Naive thymus-derived CD8-positive, alpha-beta T cell (primary cell): ENCODE results near the gene MEST. TPM values are rescaled to one million over a fixed set of nuclear protein-coding genes. Genes with fewer than 3 reads are reported as not detected.
"Not testable (repeated sequence)": the region's sequence is repeated elsewhere in the genome, so short reads cannot be mapped to it uniquely, and the experiment has no call there.

ENCODE experiments used
- ATAC-seq, 2 donors: fragments of 150-1000 bp; cut with Tn5 transposase in 1 of 2; sonication (Bioruptor Pico), chemical (Tn5 transposase) in 1 of 2; 1 replicate in 1 of 2; 2 replicates in 1 of 2; pipeline ENCODE4 v1.10.0; 2021; ENCODE audit warnings: mild to moderate bottlenecking in 2 of 2, moderate library complexity in 2 of 2
- POLR2A ChIA-PET: fragments of 350-600 bp; sonication (Branson Sonifier 250); formaldehyde crosslinking; loops from one replicate; lab custom pipeline; 2021; ENCODE audit warnings: antibody characterized with exemption; lab: Charles Lee
- DNase-seq, 10 donors: peaks; one replicate each; pipeline versions ENCODE4 v3.0.0 to v3.0.0-alpha.2; 2020 to 2022
- H3K27ac Mint-ChIP-seq, 10 donors: one replicate each; pipeline ENCODE4 v1.8.0; 2020 to 2022; ENCODE audit warnings: mild to moderate bottlenecking in 10 of 10, mixed read lengths in 10 of 10, moderate library complexity in 4 of 10, inconsistent platforms in 1 of 10
- H3K27me3 Mint-ChIP-seq, 5 donors: one replicate each; pipeline ENCODE4 v1.8.0; 2021 to 2022; ENCODE audit warnings: mixed read lengths in 5 of 5
- H3K36me3 Mint-ChIP-seq, 3 donors: one replicate each; pipeline ENCODE4 v1.8.0; 2020 to 2022; ENCODE audit warnings: mixed read lengths in 3 of 3, mild to moderate bottlenecking in 2 of 3, inconsistent platforms in 1 of 3
- H3K4me1 Mint-ChIP-seq, 4 donors: one replicate each; pipeline ENCODE4 v1.8.0; 2021 to 2022; ENCODE audit warnings: mixed read lengths in 4 of 4
- H3K4me3 Mint-ChIP-seq, 10 donors: one replicate each; pipeline ENCODE4 v1.8.0; 2020 to 2022; ENCODE audit warnings: mild to moderate bottlenecking in 10 of 10, mixed read lengths in 10 of 10, moderate library complexity in 6 of 10, inconsistent platforms in 1 of 10
- H3K9me3 Mint-ChIP-seq, 9 donors: one replicate each; pipeline ENCODE4 v1.8.0; 2020 to 2022; ENCODE audit warnings: mixed read lengths in 9 of 9, mild to moderate bottlenecking in 3 of 9, inconsistent platforms in 1 of 9, moderate library complexity in 1 of 9
- polyA plus RNA-seq, 3 donors: library from polyadenylated mRNA; unstranded; fragments of 300-500 nt; fragmentation: Illumina TruSeq; gene quantifications; one replicate each; pipeline ENCODE4 v1.2.3, GENCODE V29; 2021
- total RNA-seq, 8 experiments: library from RNA in 2 of 8; stranded (reverse) in 2 of 8; gene quantifications; one replicate each; pipeline ENCODE4 v1.2.3 and lab custom pipeline; 2021 to 2026

The MEST gene
- total and polyA plus RNA-seq, 5 experiments from 2014 or later = 15.9 to 57.4 (median 27.6) TPM

DNA sequence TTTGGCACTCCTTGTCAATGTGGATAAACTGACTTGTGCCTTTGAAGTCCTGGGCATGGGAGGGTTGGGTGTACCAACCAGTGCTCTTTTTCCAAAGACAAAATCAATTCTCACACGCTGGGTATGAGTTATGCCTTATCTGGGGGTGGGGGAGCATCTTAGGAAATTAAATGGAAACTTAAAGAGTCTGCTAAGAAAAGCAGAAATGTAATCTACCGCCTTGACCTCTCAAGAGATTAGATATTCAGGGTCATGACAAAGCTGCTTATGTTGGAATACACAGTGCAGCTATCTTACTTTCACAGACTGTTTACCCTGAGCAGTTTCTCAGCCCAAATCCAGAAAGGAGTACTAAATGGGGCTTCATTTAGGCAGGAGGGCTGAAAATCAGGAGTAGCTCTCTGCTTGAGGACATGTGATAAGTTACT lies 2.6 kb downstream of the MEST start:
- no peak for ATAC-seq
- Mint-ChIP-seq H3K9me3 (peaks cover 0 to 2% (median 0%) of the 10 kb centered on the region in 9 donors), H3K4me1 (peaks cover 19 to 22% (median 21%) of the 10 kb centered on the region in 4 donors), H3K27ac (peak overlapping the region in 1 of 10 donors; percentile 4), H3K4me3 (peak overlapping the region in 1 of 10 donors; percentile 91), H3K36me3 (peaks cover 0 to 37% (median 4%) of the 10 kb centered on the region in 3 donors), H3K27me3 (peaks cover 0 to 16% (median 0%) of the 10 kb centered on the region in 5 donors)
- POLR2A ChIA-PET = no interaction called here
- no peak for DNase-seq

DNA sequence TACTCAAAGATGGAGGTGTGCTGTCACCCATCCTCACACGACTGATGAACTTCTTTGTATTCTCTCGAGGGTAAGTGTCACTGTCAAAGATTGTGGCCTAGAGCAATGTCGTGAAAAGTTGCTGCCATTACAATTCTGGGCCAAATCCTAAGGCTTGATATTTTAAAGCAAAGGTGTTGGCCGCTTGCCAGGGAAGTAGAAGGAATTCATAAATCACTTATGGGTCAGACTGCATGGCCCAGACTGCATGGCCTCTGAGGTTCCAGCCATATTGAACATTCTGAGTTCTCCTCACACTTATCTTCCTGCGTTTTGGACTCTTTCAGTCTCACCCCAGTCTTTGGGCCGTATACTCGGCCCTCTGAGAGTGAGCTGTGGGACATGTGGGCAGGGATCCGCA lies 8.6 kb downstream of the MEST start:
- Mint-ChIP-seq H3K27me3 (no peaks in the 10 kb centered on the region), H3K36me3 (peaks cover 0 to 90% (median 30%) of the 10 kb centered on the region in 3 donors), H3K27ac (peak overlapping the region in 1 of 10 donors; percentile 58), H3K4me1 (peaks cover 0 to 1% (median 0%) of the 10 kb centered on the region in 4 donors), H3K4me3 (no peak overlapping the region), H3K9me3 (no peaks in the 10 kb centered on the region)
- no peak for ATAC-seq
- DNase-seq = no peak
- POLR2A ChIA-PET = no interaction called here

DNA sequence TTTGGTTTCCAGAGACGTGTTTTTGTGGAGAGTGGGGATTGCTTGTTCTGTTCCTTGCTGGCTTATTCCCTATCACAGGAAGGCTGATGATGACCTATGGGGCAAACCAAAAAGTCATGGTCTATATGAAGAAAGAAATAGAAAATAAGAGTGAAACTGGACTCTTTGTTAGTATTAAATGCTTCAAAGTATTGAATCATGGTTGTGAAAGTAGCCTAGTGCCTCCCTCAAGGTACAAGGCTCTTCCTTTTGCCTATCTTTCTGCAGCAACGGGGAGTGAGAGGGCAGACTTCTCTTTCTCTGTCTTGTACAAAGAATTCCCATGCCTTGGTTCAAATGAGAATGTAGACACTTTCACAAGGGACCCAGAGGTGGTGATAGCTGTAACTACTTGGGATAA lies 9.0 kb downstream of the MEST start:
- H3K9me3 Mint-ChIP-seq = no peaks in the 10 kb centered on the region
- DNase-seq (no peak), ATAC-seq (no peak)
- POLR2A ChIA-PET = no interaction called here
- H3K27ac Mint-ChIP-seq = peak overlapping the region in 1 of 10 donors; percentile 58
- peaks cover 0 to 90% (median 30%) of the 10 kb centered on the region in 3 donors for H3K36me3 Mint-ChIP-seq
- H3K27me3 Mint-ChIP-seq = no peaks in the 10 kb centered on the region
- H3K4me1 Mint-ChIP-seq = peaks cover 0 to 1% (median 0%) of the 10 kb centered on the region in 4 donors
- H3K4me3 Mint-ChIP-seq = no peak overlapping the region

GRCh38 chr7:130505753-130506152 lies 13.9 kb downstream of the MEST start:
- Mint-ChIP-seq H3K36me3 (peaks cover 11 to 48% (median 40%) of the 10 kb centered on the region in 3 donors), H3K4me1 (peaks cover 0 to 1% (median 0%) of the 10 kb centered on the region in 4 donors), H3K27ac (no peak overlapping the region), H3K27me3 (no peaks in the 10 kb centered on the region), H3K9me3 (no peaks in the 10 kb centered on the region), H3K4me3 (no peak overlapping the region)
- POLR2A ChIA-PET = interaction anchor here (0.6 kb wide), 1 partner anchor 63 kb away, joined by 3 read pairs; no protein-coding TSS in a partner anchor
- DNase-seq (no peak), ATAC-seq (no peak)

GRCh38 chr7:130506358-130506757 lies 14.5 kb downstream of the MEST start:
- POLR2A ChIA-PET = no interaction called here
- Mint-ChIP-seq H3K4me3 (no peak overlapping the region), H3K27me3 (no peaks in the 10 kb centered on the region), H3K36me3 (peaks cover 11 to 43% (median 36%) of the 10 kb centered on the region in 3 donors), H3K4me1 (peaks cover 0 to 1% (median 0%) of the 10 kb centered on the region in 4 donors), H3K9me3 (no peaks in the 10 kb centered on the region), H3K27ac (no peak overlapping the region)
- ATAC-seq = no peak
- DNase-seq = no peak

DNA sequence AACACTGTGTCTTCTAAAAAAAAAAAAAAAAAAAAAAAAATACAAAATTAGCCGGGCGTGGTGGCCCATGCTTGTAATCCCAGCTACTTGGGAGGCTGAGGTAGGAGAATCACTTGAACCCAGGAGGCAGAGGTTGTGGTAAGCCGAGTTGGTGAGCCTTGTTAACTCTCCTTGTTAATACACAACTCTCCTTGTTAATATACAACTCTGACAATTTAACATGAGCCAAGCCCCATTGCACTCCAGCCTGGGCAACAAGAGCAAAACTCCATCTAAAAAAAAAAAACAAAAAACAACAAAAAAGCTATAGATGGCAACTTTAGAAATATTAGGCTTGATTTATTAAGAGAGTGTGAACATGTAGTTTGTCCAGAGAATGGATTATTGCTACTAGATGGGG lies 20.2 kb downstream of the MEST start:
- H3K27me3 Mint-ChIP-seq, POLR2A ChIA-PET, H3K4me3 Mint-ChIP-seq, DNase-seq, ATAC-seq, H3K9me3 Mint-ChIP-seq, H3K27ac Mint-ChIP-seq, H3K4me1 Mint-ChIP-seq: not testable (repeated sequence)
- peaks cover 0 to 11% (median 11%) of the 10 kb centered on the region in 3 donors for H3K36me3 Mint-ChIP-seq

DNA sequence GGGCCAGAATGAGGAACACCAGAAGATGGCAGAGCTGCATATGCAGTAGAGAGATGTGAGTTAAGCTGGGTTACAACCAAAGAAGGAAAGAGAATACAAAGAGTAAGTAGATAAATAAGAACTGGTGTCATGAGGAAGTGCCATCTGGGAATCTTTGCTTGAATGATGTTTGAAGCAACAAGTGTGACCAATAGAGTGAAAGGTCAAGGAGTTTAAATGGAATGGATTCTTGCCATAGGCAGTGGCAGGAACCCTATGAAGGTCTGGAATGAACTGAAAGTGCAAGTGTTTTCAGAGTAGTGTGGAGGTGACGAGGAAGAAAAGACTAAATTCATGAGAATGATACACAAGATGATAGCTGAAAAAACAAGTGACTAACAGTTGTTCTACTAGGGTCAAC lies 21.6 kb downstream of the MEST start:
- Mint-ChIP-seq H3K27ac (no peak overlapping the region), H3K9me3 (no peaks in the 10 kb centered on the region), H3K27me3 (no peaks in the 10 kb centered on the region), H3K4me3 (no peak overlapping the region), H3K36me3 (peaks cover 0 to 3% (median 0%) of the 10 kb centered on the region in 3 donors), H3K4me1 (no peaks in the 10 kb centered on the region)
- ATAC-seq = no peak
- DNase-seq = no peak
- POLR2A ChIA-PET = no interaction called here

DNA sequence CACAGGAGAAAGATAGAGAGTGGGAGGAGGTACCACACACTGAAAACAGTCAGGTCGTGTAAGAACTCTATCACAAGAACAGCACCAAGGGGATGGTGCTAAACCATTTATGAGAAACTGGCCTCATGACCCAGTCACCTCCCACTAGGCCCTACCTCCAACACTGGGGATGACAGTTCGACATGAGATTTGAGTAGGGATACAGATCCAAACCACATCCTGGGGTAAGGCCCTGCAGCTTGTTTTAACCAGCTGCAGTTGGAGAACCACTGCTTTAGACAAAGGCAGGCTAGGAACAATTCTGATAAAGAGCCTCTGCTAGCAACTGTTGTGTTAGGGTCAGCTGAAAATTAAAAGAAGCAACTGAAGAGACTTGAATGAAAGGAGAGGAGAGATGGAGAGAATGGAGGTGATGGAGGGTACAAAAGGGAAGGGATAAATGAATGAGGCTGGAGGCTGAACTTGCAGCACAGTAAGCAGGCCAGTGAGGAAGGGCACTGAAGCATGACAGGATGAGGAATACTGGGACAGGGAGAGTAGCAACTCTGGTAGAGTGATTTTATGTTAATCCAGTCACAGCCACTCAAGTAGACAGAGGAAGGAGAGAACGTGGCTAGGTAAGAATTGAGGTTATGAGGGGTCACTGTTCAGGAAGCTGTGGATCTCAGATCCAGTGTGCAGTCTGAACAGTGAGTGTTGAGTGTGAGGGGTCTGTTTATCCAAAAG lies 23.6 kb downstream of the MEST start:
- no peak for ATAC-seq
- DNase-seq = no peak
- no peaks in the 10 kb centered on the region for H3K4me1 Mint-ChIP-seq
- no peaks in the 10 kb centered on the region for H3K9me3 Mint-ChIP-seq
- no peaks in the 10 kb centered on the region for H3K27me3 Mint-ChIP-seq
- H3K4me3 Mint-ChIP-seq = no peak overlapping the region
- POLR2A ChIA-PET = no interaction called here
- H3K27ac Mint-ChIP-seq = no peak overlapping the region
- no peaks in the 10 kb centered on the region for H3K36me3 Mint-ChIP-seq

DNA sequence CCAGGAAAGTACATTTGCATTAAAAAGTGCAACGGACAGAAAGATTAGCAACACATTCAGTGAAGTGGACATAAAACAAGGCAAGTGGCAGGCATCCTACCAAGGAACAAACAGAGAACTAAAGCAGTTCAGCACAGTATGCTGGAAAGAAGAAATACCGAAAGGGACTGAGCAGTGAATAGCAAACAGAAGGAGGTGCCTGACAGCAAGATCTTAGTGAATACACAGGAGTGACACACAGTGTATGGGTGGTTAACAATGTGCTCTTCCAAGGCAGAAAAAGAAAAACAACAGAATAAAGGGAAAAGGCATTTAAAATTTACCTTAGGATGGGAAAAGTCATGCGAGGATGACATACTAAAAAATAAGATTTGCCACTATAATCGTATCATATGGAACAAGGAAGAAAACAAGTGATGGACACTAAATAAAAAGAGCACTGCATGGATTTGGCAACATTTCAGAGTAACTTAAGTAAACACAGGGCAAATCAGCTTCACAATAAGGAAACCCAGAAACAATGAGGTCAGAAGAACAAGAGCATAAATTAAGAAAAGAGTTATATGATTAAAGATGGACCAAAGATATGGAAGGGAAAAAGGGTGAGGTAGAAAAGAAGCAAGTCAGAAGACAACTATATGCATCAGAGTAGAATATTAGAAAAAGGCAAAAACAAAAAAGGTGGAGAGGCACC lies 29.5 kb downstream of the MEST start:
- Mint-ChIP-seq H3K27ac (no peak overlapping the region), H3K27me3 (no peaks in the 10 kb centered on the region)

GRCh38 chr7:130523519-130524125 lies 31.7 kb downstream of the MEST start:
- H3K4me1 Mint-ChIP-seq, H3K9me3 Mint-ChIP-seq, H3K4me3 Mint-ChIP-seq, H3K27me3 Mint-ChIP-seq, H3K27ac Mint-ChIP-seq, H3K36me3 Mint-ChIP-seq, DNase-seq, ATAC-seq, POLR2A ChIA-PET: not testable (repeated sequence)

More for the DNA sequence above, 29.5 kb downstream of the MEST start:
- Mint-ChIP-seq H3K4me3 (no peak overlapping the region), H3K9me3 (no peaks in the 10 kb centered on the region), H3K36me3 (no peaks in the 10 kb centered on the region), H3K4me1 (no peaks in the 10 kb centered on the region)
- ATAC-seq (no peak), DNase-seq (no peak)
- POLR2A ChIA-PET = no interaction called here

GRCh38 chr7:130524628-130525027 lies 32.7 kb downstream of the MEST start:
- POLR2A ChIA-PET = no interaction called here

GRCh38 chr7:130527752-130528355 lies 36.0 kb downstream of the MEST start:
- H3K9me3 Mint-ChIP-seq, H3K27ac Mint-ChIP-seq, ATAC-seq, POLR2A ChIA-PET, H3K4me3 Mint-ChIP-seq, DNase-seq, H3K4me1 Mint-ChIP-seq, H3K27me3 Mint-ChIP-seq: not testable (repeated sequence)
- H3K36me3 Mint-ChIP-seq = peaks cover 0 to 18% (median 0%) of the 10 kb centered on the region in 3 donors

More at GRCh38 chr7:130524628-130525027, 32.7 kb downstream of the MEST start:
- H3K4me1 Mint-ChIP-seq = no peaks in the 10 kb centered on the region
- DNase-seq (no peak), ATAC-seq (no peak)
- no peaks in the 10 kb centered on the region for H3K27me3 Mint-ChIP-seq
- H3K4me3 Mint-ChIP-seq = no peak overlapping the region
- peaks cover 0 to 5% (median 0%) of the 10 kb centered on the region in 3 donors for H3K36me3 Mint-ChIP-seq
- no peak overlapping the region for H3K27ac Mint-ChIP-seq
- no peaks in the 10 kb centered on the region for H3K9me3 Mint-ChIP-seq
